ENCODE measurements around the gene ZSCAN5A.

The ZSCAN5A gene

GRCh38 chr19:56193981-56194640 is 120.5 kb downstream of the ZSCAN5A start:
- peaks cover 0 to 7% of the 10 kb centered on the region in 2 experiments for H3K4me1 ChIP-seq (ENCODE audit: control insufficient read depth in 1 of 2, insufficient read depth in 1 of 2, low read depth in 1 of 2, low read length in 1 of 2)
- TF ChIP-seq CTCF (IDR thresholded peaks at IDR 0.05): no peak
- no peak overlapping the region for H3K27ac ChIP-seq
- no peak overlapping the region for H3K4me3 ChIP-seq (ENCODE audit: low read depth in 1 of 2, low read length in 1 of 2)
- H3K36me3 ChIP-seq: no peaks in the 10 kb centered on the region
- no peaks in the 10 kb centered on the region for H3K9me3 ChIP-seq
- H3K27me3 ChIP-seq: no peaks in the 10 kb centered on the region

- TF ChIP-seq CTCF (IDR thresholded peaks at IDR 0.05): no peak
- no peaks in the 10 kb centered on the region for H3K27me3 ChIP-seq
- peaks cover 0 to 7% of the 10 kb centered on the region in 2 experiments for H3K4me1 ChIP-seq (ENCODE audit: control insufficient read depth in 1 of 2, insufficient read depth in 1 of 2, low read depth in 1 of 2, low read length in 1 of 2)
- H3K27ac ChIP-seq: no peak overlapping the region
- H3K9me3 ChIP-seq: no peaks in the 10 kb centered on the region
- no peaks in the 10 kb centered on the region for H3K36me3 ChIP-seq
- no peak overlapping the region for H3K4me3 ChIP-seq (ENCODE audit: low read depth in 1 of 2, low read length in 1 of 2)
Observed at GRCh38 chr19:56191711-56192110, 122.9 kb downstream of the ZSCAN5A start.

- Histone ChIP-seq H3K9me3 (no peaks in the 10 kb centered on the region), H3K4me3 (ENCODE audit: low read depth in 1 of 2, low read length in 1 of 2) (no peak overlapping the region), H3K4me1 (ENCODE audit: control insufficient read depth in 1 of 2, insufficient read depth in 1 of 2, low read depth in 1 of 2, low read length in 1 of 2) (peaks cover 0 to 7% of the 10 kb centered on the region in 2 experiments), H3K36me3 (no peaks in the 10 kb centered on the region), H3K27me3 (no peaks in the 10 kb centered on the region), H3K27ac (no peak overlapping the region)
- TF ChIP-seq CTCF (IDR thresholded peaks at IDR 0.05): no peak
Observed at GRCh38 chr19:56191115-56191514, 123.5 kb downstream of the ZSCAN5A start.

- no peak overlapping the region for H3K4me3 ChIP-seq (ENCODE audit: low read depth in 1 of 2, low read length in 1 of 2)
- H3K9me3 ChIP-seq: no peaks in the 10 kb centered on the region
- H3K27ac ChIP-seq: no peak overlapping the region
- H3K27me3 ChIP-seq: peaks cover 13% of the 10 kb centered on the region
- no peaks in the 10 kb centered on the region for H3K36me3 ChIP-seq
- TF ChIP-seq CTCF (IDR thresholded peaks at IDR 0.05): no peak
- H3K4me1 ChIP-seq (ENCODE audit: control insufficient read depth in 1 of 2, insufficient read depth in 1 of 2, low read depth in 1 of 2, low read length in 1 of 2): peaks cover 0 to 7% of the 10 kb centered on the region in 2 experiments
Observed at GRCh38 chr19:56189785-56190184, 124.9 kb downstream of the ZSCAN5A start.

GRCh38 chr19:56177564-56178243 is 136.9 kb downstream of the ZSCAN5A start:
- TF ChIP-seq CTCF (IDR thresholded peaks at IDR 0.05): no peak
- H3K9me3 ChIP-seq: no peaks in the 10 kb centered on the region
- peaks cover 4 to 16% of the 10 kb centered on the region in 2 experiments for H3K4me1 ChIP-seq (ENCODE audit: control insufficient read depth in 1 of 2, insufficient read depth in 1 of 2, low read depth in 1 of 2, low read length in 1 of 2)
- no peak overlapping the region for H3K27ac ChIP-seq
- no peak overlapping the region for H3K4me3 ChIP-seq (ENCODE audit: low read depth in 1 of 2, low read length in 1 of 2)
- no peaks in the 10 kb centered on the region for H3K36me3 ChIP-seq
- no peaks in the 10 kb centered on the region for H3K27me3 ChIP-seq

Measured in neutrophil (primary cell).